ENCODE measurements around the gene COQ9. TPM values are rescaled to one million over a fixed set of nuclear protein-coding genes. Genes with fewer than 3 reads are reported as not detected.
"Not testable (repeated sequence)": the region's sequence is repeated elsewhere in the genome, so short reads cannot be mapped to it uniquely, and the experiment has no call there.

Gene COQ9
- total RNA-seq, 1 experiment from 2014 or later = 32.9 TPM

- no peak overlapping the region for H3K23ac ChIP-seq (ENCODE audit: insufficient read length, low read depth, low read length)
Measured at GRCh38 chr16:57498031-57498430, 50.8 kb downstream of the COQ9 start.

GRCh38 chr16:57499941-57500340 is 52.7 kb downstream of the COQ9 start:
- H2BK5ac ChIP-seq (ENCODE audit: insufficient read length, low read length); H3K4me1 Mint-ChIP-seq; H3K23me2 ChIP-seq (ENCODE audit: insufficient read length, low read depth, low read length, poor library complexity, severe bottlenecking); H2BK120ac ChIP-seq (ENCODE audit: low read depth, low read length, poor library complexity, severe bottlenecking); H4K20me1 ChIP-seq (ENCODE audit: control insufficient read depth, insufficient read depth, insufficient read length); H2BK20ac ChIP-seq (ENCODE audit: low read depth, low read length, poor library complexity, severe bottlenecking); H3T11ph ChIP-seq (ENCODE audit: low read length); H3K27ac Mint-ChIP-seq; H3K14ac ChIP-seq (ENCODE audit: insufficient read depth, low read length); H4K5ac ChIP-seq (ENCODE audit: insufficient read length, low read depth, low read length); H3K56ac ChIP-seq (ENCODE audit: insufficient read length, low read depth, low read length); H3K27me3 ChIP-seq (ENCODE audit: insufficient read depth, low read length); H3K36me3 Mint-ChIP-seq (ENCODE audit: insufficient read depth in 1 of 3, low read depth in 3 of 3); H3K23ac ChIP-seq (ENCODE audit: insufficient read length, low read depth, low read length); H3K27ac ChIP-seq (ENCODE audit: insufficient read length, low read depth, low read length); H2BK12ac ChIP-seq (ENCODE audit: insufficient read length, low read depth, low read length); H3K4me1 ChIP-seq (ENCODE audit: insufficient read depth, low read length); H3K79me1 ChIP-seq (ENCODE audit: insufficient read depth, low read depth, low read length, poor library complexity, severe bottlenecking); H3K27me3 Mint-ChIP-seq (ENCODE audit: low read depth); H4K91ac ChIP-seq (ENCODE audit: insufficient read length, low read depth, low read length); H2AK5ac ChIP-seq (ENCODE audit: insufficient read length, low read length); H3K9me3 ChIP-seq (ENCODE audit: control insufficient read depth, low read depth, low read length); H3K79me2 ChIP-seq (ENCODE audit: insufficient read depth, low read length); H2BK15ac ChIP-seq (ENCODE audit: low read depth, low read length); H4K8ac ChIP-seq (replicated peaks; ENCODE audit: insufficient read length, low read depth, low read length); DNase-seq; H3K4me2 ChIP-seq (ENCODE audit: insufficient read depth, insufficient read length, low read length); H3K9me3 Mint-ChIP-seq; H3K4ac ChIP-seq (ENCODE audit: low read depth, low read length); H2AFZ ChIP-seq (ENCODE audit: low read length); H3K4me3 Mint-ChIP-seq; H3K18ac ChIP-seq (ENCODE audit: insufficient read length, low read depth, low read length); H3K9ac ChIP-seq (ENCODE audit: extremely low read depth, insufficient read length, low read length): not testable (repeated sequence)
- WGBS (ENCODE audit: extremely low coverage, insufficient read length, low lambda C conversion rate) = no CpG with 5 or more reads among the region's 11 CpGs

More at GRCh38 chr16:57498031-57498430, 50.8 kb downstream of the COQ9 start:
- WGBS (ENCODE audit: extremely low coverage, insufficient read length, low lambda C conversion rate) = no CpG with 5 or more reads among the region's 4 CpGs
- TF ChIP-seq CTCF (conservative IDR thresholded peaks at IDR 0.05) = no peak
- no peak overlapping the region for H4K5ac ChIP-seq (ENCODE audit: insufficient read length, low read depth, low read length)
- no peaks in the 10 kb centered on the region; the same call in 1 of the 2 replicates for H3K4me1 ChIP-seq (ENCODE audit: insufficient read depth, low read length)
- peaks cover 12% of the 10 kb centered on the region for H3K27me3 Mint-ChIP-seq (ENCODE audit: low read depth)
- no peaks in the 10 kb centered on the region for H3K79me1 ChIP-seq (ENCODE audit: insufficient read depth, low read depth, low read length, poor library complexity, severe bottlenecking)
- H3T11ph ChIP-seq (ENCODE audit: low read length) = no peak overlapping the region
- peaks cover 0 to 3% of the 10 kb centered on the region in 2 experiments; a peak in 1 of 4 replicates for H3K4me1 Mint-ChIP-seq
- H3K4me3 Mint-ChIP-seq = no peak overlapping the region
- no peak overlapping the region for H3K56ac ChIP-seq (ENCODE audit: insufficient read length, low read depth, low read length)
- no peaks in the 10 kb centered on the region for H3K23me2 ChIP-seq (ENCODE audit: insufficient read length, low read depth, low read length, poor library complexity, severe bottlenecking)
- no peak for DNase-seq
- H3K9me3 ChIP-seq (ENCODE audit: control insufficient read depth, low read depth, low read length) = no peaks in the 10 kb centered on the region
- no peaks in the 10 kb centered on the region for H3K27me3 ChIP-seq (ENCODE audit: insufficient read depth, low read length)
- no peak overlapping the region for H2BK12ac ChIP-seq (ENCODE audit: insufficient read length, low read depth, low read length)
- H3K27ac ChIP-seq (ENCODE audit: insufficient read length, low read depth, low read length) = no peak overlapping the region
- no peaks in the 10 kb centered on the region for H3K36me3 Mint-ChIP-seq (ENCODE audit: insufficient read depth in 1 of 3, low read depth in 3 of 3)
- H3K27ac Mint-ChIP-seq = no peak overlapping the region
- H2BK120ac ChIP-seq (ENCODE audit: low read depth, low read length, poor library complexity, severe bottlenecking) = no peak overlapping the region
- H4K20me1 ChIP-seq (ENCODE audit: control insufficient read depth, insufficient read depth, insufficient read length) = no peaks in the 10 kb centered on the region
- no peak overlapping the region for H2BK15ac ChIP-seq (ENCODE audit: low read depth, low read length)
- H3K79me2 ChIP-seq (ENCODE audit: insufficient read depth, low read length) = no peaks in the 10 kb centered on the region
- no peak overlapping the region for H2AK5ac ChIP-seq (ENCODE audit: insufficient read length, low read length)
- no peaks in the 10 kb centered on the region for H3K9me3 Mint-ChIP-seq
- no peak overlapping the region for H3K4me2 ChIP-seq (ENCODE audit: insufficient read depth, insufficient read length, low read length)
- H2AFZ ChIP-seq (ENCODE audit: low read length) = no peak overlapping the region
- H4K8ac ChIP-seq (replicated peaks; ENCODE audit: insufficient read length, low read depth, low read length) = no peak overlapping the region
- H2BK5ac ChIP-seq (ENCODE audit: insufficient read length, low read length) = no peak overlapping the region
- H3K18ac ChIP-seq (ENCODE audit: insufficient read length, low read depth, low read length) = no peak overlapping the region
- H4K91ac ChIP-seq (ENCODE audit: insufficient read length, low read depth, low read length) = no peak overlapping the region
- H3K14ac ChIP-seq (ENCODE audit: insufficient read depth, low read length) = no peak overlapping the region
- H3K9ac ChIP-seq (ENCODE audit: extremely low read depth, insufficient read length, low read length) = no peak overlapping the region
- no peak overlapping the region for H3K4ac ChIP-seq (ENCODE audit: low read depth, low read length)
- H2BK20ac ChIP-seq (ENCODE audit: low read depth, low read length, poor library complexity, severe bottlenecking) = no peak overlapping the region

Measured in H9 (cell line).